H9 (cell line): ENCODE data around the gene TBC1D17. TPM values are rescaled to one million over a fixed set of nuclear protein-coding genes. Genes with fewer than 3 reads are reported as not detected.

ENCODE experiments used
- DNase-seq: peaks from one replicate; pipeline ENCODE4 v3.0.0-alpha.2; 2017
- H2AFZ ChIP-seq: one replicate; pipeline ENCODE4 v1.6.1; 2013; ENCODE audit warnings: mild to moderate bottlenecking, low read length, control low read depth, moderate library complexity
- H2AK5ac ChIP-seq: 2 replicates; pipeline ENCODE4 v1.6.1; 2013; ENCODE audit warnings: low read length, control low read depth, mixed read lengths; ENCODE audit not compliant: insufficient read length
- H2BK120ac ChIP-seq: one replicate; pipeline ENCODE4 v1.6.1; 2013; ENCODE audit warnings: low read depth, mild to moderate bottlenecking, low read length, control low read depth, inconsistent platforms; ENCODE audit not compliant: poor library complexity, severe bottlenecking
- H2BK12ac ChIP-seq: 2 replicates; pipeline ENCODE4 v1.6.1; 2013; ENCODE audit warnings: low read length, control low read depth, mixed read lengths, low read depth; ENCODE audit not compliant: insufficient read length
- H2BK15ac ChIP-seq: 2 replicates; pipeline ENCODE4 v1.6.1; 2013; ENCODE audit warnings: low read depth, low read length, control low read depth
- H2BK20ac ChIP-seq: one replicate; pipeline ENCODE4 v1.6.1; 2013; ENCODE audit warnings: low read depth, mild to moderate bottlenecking, low read length, control low read depth, inconsistent platforms; ENCODE audit not compliant: poor library complexity, severe bottlenecking
- H2BK5ac ChIP-seq: 2 replicates; pipeline ENCODE4 v1.6.1; 2013; ENCODE audit warnings: low read length, control low read depth, mixed read lengths; ENCODE audit not compliant: insufficient read length
- H3K14ac ChIP-seq: 2 replicates; pipeline ENCODE4 v1.6.1; 2013; ENCODE audit warnings: low read length, control low read depth; ENCODE audit not compliant: insufficient read depth
- H3K18ac ChIP-seq: 2 replicates; pipeline ENCODE4 v1.6.1; 2013; ENCODE audit warnings: low read depth, mild to moderate bottlenecking, mixed read lengths, low read length, control low read depth; ENCODE audit not compliant: insufficient read length
- H3K23ac ChIP-seq: 2 replicates; pipeline ENCODE4 v1.6.1; 2013; ENCODE audit warnings: low read length, control low read depth, mixed read lengths, low read depth; ENCODE audit not compliant: insufficient read length
- H3K23me2 ChIP-seq: 2 replicates; pipeline ENCODE4 v1.6.1; 2013; ENCODE audit warnings: low read depth, mild to moderate bottlenecking, mixed read lengths, low read length, control low read depth; ENCODE audit not compliant: insufficient read length, poor library complexity, severe bottlenecking
- H3K27ac ChIP-seq: 2 replicates; pipeline ENCODE4 v1.5.1; 2013; ENCODE audit warnings: low read length, control low read depth, mixed read lengths, low read depth; ENCODE audit not compliant: insufficient read length
- H3K27me3 ChIP-seq: 2 replicates; pipeline ENCODE4 v1.6.1; 2013; ENCODE audit warnings: low read length, control low read depth, inconsistent platforms; ENCODE audit not compliant: insufficient read depth
- H3K4ac ChIP-seq: 2 replicates; pipeline ENCODE4 v1.6.1; 2013; ENCODE audit warnings: low read depth, mild to moderate bottlenecking, control low read depth, inconsistent platforms, low read length, moderate library complexity
- H3K4me1 ChIP-seq: 2 replicates; pipeline ENCODE4 v1.6.1; 2013; ENCODE audit warnings: low read length, control low read depth, inconsistent platforms; ENCODE audit not compliant: insufficient read depth
- H3K4me2 ChIP-seq: 2 replicates; pipeline ENCODE4 v1.6.1; 2013; ENCODE audit warnings: low read length, control low read depth, mixed read lengths; ENCODE audit not compliant: insufficient read length, insufficient read depth
- H3K56ac ChIP-seq: 2 replicates; pipeline ENCODE4 v1.6.1; 2013; ENCODE audit warnings: low read depth, mild to moderate bottlenecking, mixed read lengths, low read length, control low read depth; ENCODE audit not compliant: insufficient read length
- H3K79me1 ChIP-seq: 2 replicates; pipeline ENCODE4 v1.6.1; 2013; ENCODE audit warnings: low read depth, mild to moderate bottlenecking, moderate library complexity, low read length, control low read depth, inconsistent platforms; ENCODE audit not compliant: insufficient read depth, poor library complexity, severe bottlenecking
- H3K79me2 ChIP-seq: 2 replicates; pipeline ENCODE4 v1.6.1; 2013; ENCODE audit warnings: low read length, control low read depth, inconsistent platforms; ENCODE audit not compliant: insufficient read depth
- H3K9ac ChIP-seq: 2 replicates; pipeline ENCODE4 v1.6.1; 2013; ENCODE audit warnings: low read length, control low read depth, mixed read lengths; ENCODE audit not compliant: insufficient read length; ENCODE audit errors: extremely low read depth
- H3K9me3 ChIP-seq: one replicate; pipeline ENCODE4 v1.6.1; 2013; ENCODE audit warnings: low read depth, low read length, inconsistent platforms; ENCODE audit not compliant: control insufficient read depth
- H3T11ph ChIP-seq: one replicate; pipeline ENCODE4 v1.6.1; 2013; ENCODE audit warnings: mild to moderate bottlenecking, low read length, control low read depth, inconsistent platforms
- H4K20me1 ChIP-seq: one replicate; pipeline ENCODE4 v1.6.1; 2013; ENCODE audit not compliant: control insufficient read depth, insufficient read length, insufficient read depth
- H4K5ac ChIP-seq: 2 replicates; pipeline ENCODE4 v1.6.1; 2013; ENCODE audit warnings: low read depth, mild to moderate bottlenecking, mixed read lengths, low read length, control low read depth; ENCODE audit not compliant: insufficient read length
- H4K8ac ChIP-seq: replicated peaks from 2 replicates; pipeline ENCODE4 v1.6.1; 2013; ENCODE audit warnings: low read length, control low read depth, mixed read lengths, low read depth; ENCODE audit not compliant: insufficient read length
- H4K91ac ChIP-seq: 2 replicates; pipeline ENCODE4 v1.6.1; 2013; ENCODE audit warnings: low read depth, mild to moderate bottlenecking, moderate library complexity, mixed read lengths, low read length, control low read depth; ENCODE audit not compliant: insufficient read length
- H3K27ac Mint-ChIP-seq, 3 experiments: 2 replicates in 2 of 3; 3 replicates in 1 of 3; pipeline ENCODE4 v1.8.0; 2020 to 2021; ENCODE audit warnings: mixed read lengths in 3 of 3, mild to moderate bottlenecking in 1 of 3, moderate library complexity in 1 of 3
- H3K27me3 Mint-ChIP-seq: 2 replicates; pipeline ENCODE4 v1.8.0; 2021; ENCODE audit warnings: low read depth, mild to moderate bottlenecking, moderate library complexity, mixed read lengths
- H3K36me3 Mint-ChIP-seq, 3 experiments: 2 replicates in 2 of 3; 3 replicates in 1 of 3; pipeline ENCODE4 v1.8.0; 2020 to 2021; ENCODE audit warnings: low read depth in 3 of 3, mixed read lengths in 3 of 3; ENCODE audit not compliant: insufficient read depth in 1 of 3
- H3K4me1 Mint-ChIP-seq, 2 experiments: 2 replicates each; pipeline ENCODE4 v1.8.0; 2020; ENCODE audit warnings: mixed read lengths in 2 of 2
- H3K4me3 Mint-ChIP-seq, 2 experiments: 2 replicates in 1 of 2; 3 replicates in 1 of 2; pipeline ENCODE4 v1.8.0; 2020 to 2021; ENCODE audit warnings: mild to moderate bottlenecking in 2 of 2, mixed read lengths in 2 of 2, moderate library complexity in 1 of 2
- H3K9me3 Mint-ChIP-seq, 2 experiments: 2 replicates in 1 of 2; 3 replicates in 1 of 2; pipeline ENCODE4 v1.8.0; 2020; ENCODE audit warnings: mild to moderate bottlenecking in 2 of 2, mixed read lengths in 2 of 2, moderate library complexity in 1 of 2
- CTCF ChIP-seq: fragments of 200-600 bp; sonication (generic); conservative IDR thresholded peaks from 3 replicates; pipeline ENCODE4 v1.8.0; 2021; ENCODE audit warnings: antibody characterized with exemption, mild to moderate bottlenecking
- WGBS: extraction: QIAGEN DNeasy Blood & Tissue Kit; methylation state at CpG from one replicate; pipeline ENCODE4 v1.1.7; 2013; ENCODE audit warnings: missing lambda C conversion rate, low lambda C conversion rate, mixed read lengths; ENCODE audit not compliant: insufficient read length; ENCODE audit errors: extremely low coverage; 5-methylcytosine and 5-hydroxymethylcytosine counted together
- total RNA-seq: library from RNA; stranded (reverse); gene quantifications from 2 replicates; pipeline ENCODE4 v1.2.1, GENCODE V29; 2021

The TBC1D17 gene
- total RNA-seq, 1 experiment from 2014 or later: 33.6 TPM

- Histone ChIP-seq H4K20me1 (no peaks in the 10 kb centered on the region), H3K23me2 (no peaks in the 10 kb centered on the region), H3K4me2 (no peak overlapping the region), H2AK5ac (no peak overlapping the region), H3K56ac (no peak overlapping the region), H2AFZ (no peak overlapping the region), H3K9me3 (no peaks in the 10 kb centered on the region), H3K27me3 (no peaks in the 10 kb centered on the region), H4K91ac (no peak overlapping the region), H3K27ac (no peak overlapping the region), H3T11ph (no peak overlapping the region), H2BK5ac (no peak overlapping the region), H2BK12ac (no peak overlapping the region), H2BK20ac (no peak overlapping the region), H2BK120ac (no peak overlapping the region), H3K4me1 (no peaks in the 10 kb centered on the region; the same call in 1 of the 2 replicates), H3K79me2 (no peaks in the 10 kb centered on the region; the same call in 1 of the 2 replicates), H4K5ac (no peak overlapping the region), H4K8ac (no peak overlapping the region), H3K79me1 (no peaks in the 10 kb centered on the region), H3K14ac (no peak overlapping the region), H3K18ac (no peak overlapping the region), H2BK15ac (no peak overlapping the region), H3K23ac (no peak overlapping the region), H3K9ac (no peak overlapping the region), H3K4ac (no peak overlapping the region)
- no CpG with 5 or more reads among the region's 37 CpGs for WGBS
- TF ChIP-seq CTCF: no peak
- Mint-ChIP-seq H3K36me3 (peaks cover 42 to 73% (median 65%) of the 10 kb centered on the region in 3 experiments), H3K27ac (peak overlapping the region in 1 of 3 experiments; percentile 76; a peak in 1 of 7 replicates), H3K9me3 (no peaks in the 10 kb centered on the region), H3K27me3 (peaks cover 5% of the 10 kb centered on the region; the same call in 1 of the 2 replicates), H3K4me1 (peaks cover 19 to 28% of the 10 kb centered on the region in 2 experiments), H3K4me3 (no peak overlapping the region)
- no peak for DNase-seq
Observed at GRCh38 chr19:49908480-49909420, 31.2 kb downstream of the TBC1D17 start.
